ENCODE measurements around the gene TXNDC5. TPM values are rescaled to one million over a fixed set of nuclear protein-coding genes. Genes with fewer than 3 reads are reported as not detected.
A peak's percentile ranks its signal among the peaks of the same experiment; 100 is the strongest.

Gene TXNDC5
- polyA plus RNA-seq, 3 donors, result 12.6 to 33.5 (median 21.2) TPM

DNA sequence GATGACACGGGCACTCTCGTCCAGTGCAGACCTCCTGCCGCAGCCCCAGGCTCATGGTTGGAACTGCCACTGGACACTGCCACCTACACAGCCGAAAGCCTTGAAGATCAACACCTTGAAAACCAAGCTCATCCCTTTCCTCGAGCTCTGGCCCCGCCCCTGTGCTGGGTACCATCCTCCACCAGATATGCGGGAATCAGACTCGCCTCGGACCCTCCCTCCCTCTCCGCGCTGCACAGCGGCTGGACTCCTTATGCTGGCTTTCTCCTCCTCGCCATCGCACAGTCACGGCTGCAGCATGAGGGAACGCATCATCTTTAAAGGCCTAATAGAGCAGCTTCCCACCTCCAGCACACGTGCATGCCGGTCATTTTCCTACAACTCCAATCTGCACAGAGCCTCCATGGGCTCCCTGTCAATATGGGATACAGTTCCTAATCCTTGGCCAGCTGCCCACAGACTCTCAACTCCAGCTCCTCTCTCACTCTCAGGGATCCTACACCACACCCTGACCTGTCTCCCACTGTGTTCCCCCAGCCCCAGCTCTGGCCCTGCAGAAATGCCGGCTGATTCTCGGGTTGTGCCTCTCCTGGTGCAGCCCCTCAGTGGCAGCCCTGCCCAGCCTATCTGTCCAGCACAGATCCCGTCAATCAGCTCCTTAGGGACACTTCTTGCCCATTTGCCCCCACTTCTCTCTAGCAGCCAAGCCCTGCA lies 23.2 kb downstream of the TXNDC5 start:
- Histone ChIP-seq H3K4me3 (replicated peaks in 1 of 3; ENCODE audit: low read depth in 2 of 3, low read length in 3 of 3) (no peak overlapping the region), H3K4me2 (replicated peaks; ENCODE audit: extremely low read depth, low read length, poor library complexity, severe bottlenecking) (no peak overlapping the region), H4K20me1 (ENCODE audit: insufficient read depth, low read length) (no peaks in the 10 kb centered on the region), H3K4me1 (ENCODE audit: control insufficient read depth in 1 of 2, insufficient read depth in 2 of 2, low read length in 2 of 2) (no peaks in the 10 kb centered on the region), H2AFZ (ENCODE audit: insufficient read depth, low read depth, low read length, poor library complexity, severe bottlenecking) (no peak overlapping the region), H3K27ac (ENCODE audit: low read depth in 1 of 2, low read length in 2 of 2) (no peak overlapping the region), H3K27me3 (ENCODE audit: control insufficient read depth in 2 of 2, insufficient read depth in 2 of 2, low read length in 2 of 2) (no peaks in the 10 kb centered on the region), H3K36me3 (replicated peaks in 1 of 2; ENCODE audit: control insufficient read depth in 1 of 2, insufficient read depth in 2 of 2, low read length in 2 of 2) (peaks cover 82 to 100% of the 10 kb centered on the region in 2 donors), H3K9ac (ENCODE audit: insufficient read depth, low read length, poor library complexity, severe bottlenecking) (no peak overlapping the region), H3K79me2 (ENCODE audit: insufficient read depth, low read length) (no peaks in the 10 kb centered on the region), H3K9me3 (replicated peaks in 1 of 2; ENCODE audit: control insufficient read depth in 1 of 2, insufficient read depth in 1 of 2, low read length in 2 of 2) (no peaks in the 10 kb centered on the region)
- H3K4me1 Mint-ChIP-seq, result no peaks in the 10 kb centered on the region
- intact Hi-C loops (cut with micrococcal nuclease), result no loop called here
- peaks cover 94 to 95% of the 10 kb centered on the region in 2 donors for H3K36me3 Mint-ChIP-seq
- TF ChIP-seq CTCF (IDR thresholded peaks at IDR 0.05), result no peak
- no peak for DNase-seq
- H3K27me3 Mint-ChIP-seq (ENCODE audit: low read depth in 3 of 3), result no peaks in the 10 kb centered on the region
- over 99% methylated on average over 20 of the region's 21 CpGs for WGBS (ENCODE audit: insufficient coverage)
- H3K9me3 Mint-ChIP-seq, result no peaks in the 10 kb centered on the region
- H3K27ac Mint-ChIP-seq, result peak overlapping the region in 3 of 7 donors; percentile 13 to 61 (median 60)
- H3K4me3 Mint-ChIP-seq, result no peak overlapping the region

DNA sequence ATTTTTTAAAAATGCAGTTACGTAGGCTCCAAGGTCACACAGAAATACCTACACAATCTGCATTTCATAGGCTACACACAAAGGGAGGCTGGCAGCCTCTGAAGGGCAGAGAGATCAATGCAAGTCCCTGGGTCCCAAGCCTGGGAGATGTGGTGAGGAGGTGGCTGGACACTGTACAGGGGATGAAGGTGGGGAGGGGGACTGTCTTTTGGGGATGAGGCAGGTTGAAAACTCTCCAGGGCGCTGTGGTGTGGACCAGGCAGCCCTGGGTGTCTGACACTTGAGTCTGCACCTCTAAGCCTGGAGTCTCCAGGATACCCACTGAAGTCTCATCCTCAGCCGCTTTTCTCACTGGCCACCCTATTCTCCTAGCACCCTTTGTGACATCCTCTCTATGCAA lies 24.5 kb downstream of the TXNDC5 start:
- Mint-ChIP-seq H3K27me3 (ENCODE audit: low read depth in 3 of 3) (no peaks in the 10 kb centered on the region), H3K9me3 (no peaks in the 10 kb centered on the region), H3K4me1 (no peaks in the 10 kb centered on the region), H3K36me3 (peaks cover 92 to 94% of the 10 kb centered on the region in 2 donors), H3K27ac (peak overlapping the region in 1 of 7 donors; percentile 18), H3K4me3 (no peak overlapping the region)
- H3K9ac ChIP-seq (ENCODE audit: insufficient read depth, low read length, poor library complexity, severe bottlenecking), result no peak overlapping the region
- 100% methylated on average over 2 of the region's 3 CpGs for WGBS (ENCODE audit: insufficient coverage)
- no peaks in the 10 kb centered on the region for H4K20me1 ChIP-seq (ENCODE audit: insufficient read depth, low read length)
- no peak overlapping the region for H3K4me2 ChIP-seq (replicated peaks; ENCODE audit: extremely low read depth, low read length, poor library complexity, severe bottlenecking)
- no peaks in the 10 kb centered on the region for H3K4me1 ChIP-seq (ENCODE audit: control insufficient read depth in 1 of 2, insufficient read depth in 2 of 2, low read length in 2 of 2)
- no peaks in the 10 kb centered on the region for H3K9me3 ChIP-seq (replicated peaks in 1 of 2; ENCODE audit: control insufficient read depth in 1 of 2, insufficient read depth in 1 of 2, low read length in 2 of 2)
- no peak for DNase-seq
- no peak for TF ChIP-seq CTCF (IDR thresholded peaks at IDR 0.05)
- H3K27me3 ChIP-seq (ENCODE audit: control insufficient read depth in 2 of 2, insufficient read depth in 2 of 2, low read length in 2 of 2), result no peaks in the 10 kb centered on the region
- no peak overlapping the region for H2AFZ ChIP-seq (ENCODE audit: insufficient read depth, low read depth, low read length, poor library complexity, severe bottlenecking)
- H3K27ac ChIP-seq (ENCODE audit: low read depth in 1 of 2, low read length in 2 of 2), result no peak overlapping the region
- H3K36me3 ChIP-seq (replicated peaks in 1 of 2; ENCODE audit: control insufficient read depth in 1 of 2, insufficient read depth in 2 of 2, low read length in 2 of 2), result peaks cover 84 to 99% of the 10 kb centered on the region in 2 donors
- intact Hi-C loops (cut with micrococcal nuclease), result no loop called here
- no peak overlapping the region for H3K4me3 ChIP-seq (replicated peaks in 1 of 3; ENCODE audit: low read depth in 2 of 3, low read length in 3 of 3)
- H3K79me2 ChIP-seq (ENCODE audit: insufficient read depth, low read length), result no peaks in the 10 kb centered on the region
